T follicular helper cell (primary cell): ENCODE measurements around the gene SLC2A1.
A peak's percentile ranks its signal among the peaks of the same experiment; 100 is the strongest.

Experiments
- DNase-seq: peaks from one replicate; pipeline ENCODE4 v3.0.0-alpha.2; 2020; ENCODE audit warnings: low read depth

SLC2A1 gene

GRCh38 chr1:42942444-42942843 is 16.2 kb downstream of the SLC2A1 start:
- DNase-seq, result no peak

DNA sequence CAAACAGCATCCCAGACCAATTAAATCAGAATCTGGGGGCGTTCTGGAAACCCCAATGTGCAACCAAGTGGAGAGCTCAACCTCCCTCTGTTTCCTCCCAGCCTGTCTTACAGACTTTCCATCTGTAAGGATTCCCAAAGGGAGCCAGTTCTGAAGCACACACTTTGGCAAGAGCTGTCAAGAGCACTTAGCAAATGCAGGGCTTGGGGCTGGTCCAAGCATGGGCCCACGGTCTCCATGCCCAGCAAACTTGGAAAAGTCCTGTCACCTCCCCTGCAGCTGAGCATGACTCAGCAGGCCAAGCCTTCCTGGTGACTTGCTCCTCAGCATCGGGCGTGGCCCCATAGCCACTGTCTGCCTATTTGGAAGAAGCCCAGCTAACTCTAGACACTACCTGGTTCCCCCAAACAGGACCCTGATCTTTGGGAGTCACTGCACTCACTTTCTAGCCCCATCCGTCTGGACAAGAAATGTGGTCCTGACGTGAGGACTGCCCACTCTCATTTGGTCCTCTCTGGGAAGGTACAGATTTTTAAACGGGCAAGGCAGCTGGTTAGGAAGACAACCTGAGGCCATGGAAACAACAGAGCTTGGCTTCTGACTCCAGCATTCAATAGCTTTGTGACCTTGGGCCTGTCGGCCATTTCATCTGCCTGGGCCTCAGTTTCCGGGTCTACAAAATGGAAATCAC is 16.9 kb downstream of the SLC2A1 start:
- DNase-seq, result no peak

- no peak for DNase-seq
Measured at GRCh38 chr1:42940851-42941639, 17.6 kb downstream of the SLC2A1 start.

- no peak for DNase-seq
Measured at GRCh38 chr1:42938645-42939615, 19.7 kb downstream of the SLC2A1 start.

- DNase-seq, result no peak
Measured at GRCh38 chr1:42937836-42938644, 20.6 kb downstream of the SLC2A1 start.

- no peak for DNase-seq
Measured at GRCh38 chr1:42937141-42937696, 21.4 kb downstream of the SLC2A1 start.

DNA sequence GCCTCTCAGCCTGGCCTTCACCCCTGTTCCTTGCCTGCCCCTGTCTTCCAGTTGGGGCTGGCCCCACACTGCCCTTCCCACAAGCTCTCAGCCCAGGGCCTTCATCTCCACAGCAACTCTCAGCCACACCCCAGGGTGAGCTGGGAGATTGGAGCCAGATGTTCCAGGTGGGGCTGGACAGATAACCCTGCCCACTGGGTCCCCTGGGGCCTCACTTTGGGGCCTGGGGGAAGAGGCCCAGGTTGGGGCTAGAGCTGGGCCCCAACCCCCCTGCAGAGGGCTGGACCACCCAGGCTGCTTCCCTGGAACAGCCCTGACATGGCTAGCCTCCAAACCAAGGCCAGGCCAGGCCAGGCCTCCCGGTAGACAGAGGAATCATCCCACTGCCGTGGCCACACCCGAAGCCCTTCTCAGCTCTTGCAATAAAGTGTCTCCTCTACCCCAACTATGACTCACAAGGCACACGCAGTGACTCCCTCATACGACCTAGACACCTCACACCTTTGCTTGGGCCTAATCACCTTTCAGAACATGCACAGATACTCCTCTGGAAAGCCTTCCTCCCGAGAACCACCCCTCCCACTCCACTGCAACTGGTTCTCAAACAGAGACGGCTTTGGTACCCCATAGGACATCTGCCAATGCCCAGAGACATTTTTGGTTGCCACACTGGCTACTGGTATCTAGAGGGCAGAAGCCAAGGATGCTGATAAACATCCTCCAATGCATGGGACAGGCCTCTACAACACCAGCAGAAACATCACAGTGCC is 22.2 kb downstream of the SLC2A1 start:
- DNase-seq, result no peak

DNA sequence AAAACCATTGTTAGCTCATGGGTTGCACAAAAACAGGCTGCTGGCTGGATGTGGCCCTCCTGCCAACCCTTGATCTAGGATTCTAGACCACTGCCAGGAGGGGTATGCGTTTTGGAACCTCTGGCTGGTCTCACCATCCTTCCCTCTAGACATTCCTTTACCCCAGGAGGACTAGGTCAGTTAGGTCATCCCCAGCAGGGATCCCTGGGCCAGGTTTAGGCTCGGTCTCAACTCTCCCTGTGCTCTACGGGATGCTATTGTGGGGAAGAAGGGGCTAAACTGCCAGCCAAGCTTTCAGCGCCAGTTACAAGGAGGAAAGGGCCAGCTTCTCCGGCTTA is 22.7 kb downstream of the SLC2A1 start:
- DNase-seq, result no peak

- DNase-seq, result no peak
Measured at GRCh38 chr1:42935313-42935895, 23.3 kb downstream of the SLC2A1 start.

DNA sequence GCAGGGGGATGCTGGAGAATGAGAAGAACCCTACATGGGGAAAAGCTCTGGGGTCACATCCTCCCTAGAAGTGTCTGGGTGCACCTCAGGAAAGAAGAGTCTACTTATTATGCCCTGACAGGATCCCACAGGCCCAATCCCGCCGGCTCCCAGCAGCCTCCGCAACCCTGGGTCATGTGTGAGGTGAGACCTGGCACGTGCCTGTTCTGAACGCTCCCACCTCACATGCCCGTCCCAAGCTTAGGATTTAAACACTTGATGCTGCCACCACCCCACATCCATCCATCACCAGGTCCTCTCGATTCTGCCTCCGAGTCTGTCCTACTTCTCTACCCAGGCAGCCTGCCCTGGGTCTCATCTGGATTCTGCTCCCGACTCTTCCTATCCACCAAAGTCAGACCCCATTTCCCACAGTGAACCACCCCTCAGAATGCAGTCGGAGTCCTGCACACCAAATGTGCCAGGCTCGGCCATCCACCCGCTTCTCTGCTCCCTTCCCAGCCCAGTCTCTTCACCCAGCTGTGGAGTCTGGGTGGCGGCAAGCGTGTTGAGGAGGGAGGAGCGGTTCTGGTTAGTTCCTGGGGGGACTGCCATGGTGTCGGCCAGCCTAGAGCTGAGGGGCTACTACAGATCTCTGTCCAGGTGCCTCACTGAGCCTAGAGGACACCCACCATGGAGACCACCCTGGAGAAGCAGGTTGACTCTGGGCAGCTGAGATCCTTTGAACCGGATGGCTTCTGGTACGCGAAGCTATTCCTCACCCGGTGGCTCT is 23.9 kb downstream of the SLC2A1 start:
- no peak for DNase-seq

DNA sequence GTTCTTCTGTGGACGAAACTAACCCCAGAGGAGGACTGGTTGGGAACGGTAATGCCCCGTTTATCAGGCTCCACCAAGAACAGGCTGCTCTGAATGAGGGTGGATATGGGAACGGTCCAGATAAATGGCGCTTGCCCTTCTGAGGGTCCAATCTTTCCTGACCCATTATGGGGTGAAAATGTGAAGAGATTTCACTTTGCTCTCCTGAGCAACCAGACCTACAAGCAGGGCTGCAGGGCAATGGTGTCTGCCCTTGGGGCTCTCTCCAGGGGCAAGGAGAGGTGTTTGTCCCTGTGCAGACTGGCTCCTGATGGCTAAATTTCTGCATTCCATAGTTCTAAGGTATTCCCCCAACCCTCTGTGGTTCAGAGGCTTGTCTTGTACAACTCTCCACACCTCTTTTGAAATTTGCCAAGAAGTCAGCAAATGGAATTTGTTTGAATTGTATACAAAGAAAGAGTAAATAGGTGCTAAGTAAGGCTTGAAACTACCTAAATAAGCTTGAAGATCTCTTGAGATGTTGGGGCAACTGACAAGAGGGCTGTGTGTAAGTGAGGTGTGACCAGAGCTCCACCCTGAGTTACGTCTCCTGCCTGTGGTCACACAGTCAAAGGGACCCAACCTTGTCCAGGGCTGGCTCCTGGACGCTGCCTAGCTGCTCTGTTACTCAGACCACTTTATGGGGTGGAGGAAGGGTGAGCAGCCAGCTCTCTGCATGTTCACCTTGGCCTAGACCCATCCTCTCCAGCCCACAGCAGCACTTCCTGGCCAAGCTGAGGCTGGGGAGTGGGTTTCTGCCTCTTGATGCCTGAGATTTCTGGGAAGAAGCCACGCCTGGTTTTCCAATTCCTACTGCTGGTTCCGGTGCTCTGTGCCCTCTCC is 24.8 kb downstream of the SLC2A1 start:
- DNase-seq, result no peak

- no peak for DNase-seq
Measured at GRCh38 chr1:42933060-42933586, 25.5 kb downstream of the SLC2A1 start.

DNA sequence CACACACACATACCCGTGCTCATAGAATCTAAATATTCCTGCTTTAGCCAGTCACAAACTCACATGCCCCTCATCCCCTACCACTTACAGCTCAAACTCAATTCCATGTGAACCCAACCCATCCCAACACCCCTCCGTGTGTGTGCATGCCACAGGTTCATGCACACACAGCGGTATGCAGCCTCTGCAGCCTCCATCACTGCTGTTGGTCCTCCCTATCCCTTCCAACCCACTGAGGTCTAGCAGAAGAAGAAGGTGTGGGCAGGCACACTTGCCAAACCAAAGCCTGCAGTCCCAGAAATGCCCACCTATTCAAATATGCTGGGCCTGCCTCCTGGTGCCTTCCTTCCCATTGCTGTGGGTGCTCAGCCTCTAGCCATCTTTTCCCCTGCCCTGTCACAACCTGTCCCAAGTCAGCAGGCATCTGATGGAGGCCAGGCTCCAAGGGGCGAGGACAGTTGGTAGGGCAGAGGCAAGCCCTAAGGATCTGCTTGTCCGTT is 26.2 kb downstream of the SLC2A1 start:
- DNase-seq, result no peak

- peak; percentile 54 for DNase-seq
Measured at GRCh38 chr1:42931911-42932422, 26.7 kb downstream of the SLC2A1 start.

DNA sequence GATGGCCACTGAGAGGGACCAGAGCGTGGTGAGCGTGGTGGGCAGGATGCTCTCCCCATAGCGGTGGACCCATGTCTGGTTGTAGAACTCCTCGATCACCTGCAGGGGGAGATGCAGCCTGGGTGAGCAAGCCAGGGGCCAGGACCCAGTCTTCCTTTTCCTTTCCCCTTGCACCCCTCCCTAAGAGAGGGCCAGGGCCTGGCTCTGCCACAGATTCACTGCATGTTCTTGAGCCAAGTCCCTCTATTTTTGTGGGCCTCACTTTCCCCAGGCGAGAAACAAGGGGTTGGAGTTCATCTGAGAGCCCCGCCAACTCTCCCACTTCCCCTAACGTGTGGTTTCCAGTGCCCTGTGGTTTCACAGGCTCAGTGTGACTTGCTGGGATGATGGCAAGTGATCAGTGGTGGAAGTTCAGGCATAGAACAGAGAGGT is 27.5 kb downstream of the SLC2A1 start:
- peak; percentile 29 for DNase-seq

- no peak for DNase-seq
Measured at GRCh38 chr1:42930178-42931107, 28.2 kb downstream of the SLC2A1 start.
